HG02798 (cell line): ENCODE data around the gene PLEKHG5.
"Not testable (repeated sequence)": the region's sequence is repeated elsewhere in the genome, so short reads cannot be mapped to it uniquely, and the experiment has no call there.

Experiments used
- ATAC-seq: cut with Tn5 transposase; IDR thresholded peaks from one replicate; pipeline ENCODE4 v1.9.1; 2021; ENCODE audit warnings: mild to moderate bottlenecking; ENCODE audit not compliant: unreplicated experiment, poor library complexity

Gene PLEKHG5

GRCh38 chr1:6466751-6467150 lies 24.7 kb downstream of the PLEKHG5 start:
- no peak for ATAC-seq

GRCh38 chr1:6466023-6466422 lies 25.4 kb downstream of the PLEKHG5 start, which contains the start of gene TNFRSF25:
TNFRSF25 (minus strand) TSS chr1:6466173; CDS start chr1:6466107, 66 bp downstream.
- ATAC-seq, result no peak

GRCh38 chr1:6465461-6466005 lies 25.9 kb downstream of the PLEKHG5 start:
- no peak for ATAC-seq

GRCh38 chr1:6464915-6465314 lies 26.6 kb downstream of the PLEKHG5 start:
- no peak for ATAC-seq

GRCh38 chr1:6464514-6464836 lies 27.0 kb downstream of the PLEKHG5 start:
- ATAC-seq, result no peak

GRCh38 chr1:6463120-6463412 lies 28.4 kb downstream of the PLEKHG5 start:
- ATAC-seq, result no peak

GRCh38 chr1:6462412-6463119 lies 28.9 kb downstream of the PLEKHG5 start:
- no peak for ATAC-seq

- no peak for ATAC-seq
Measured at GRCh38 chr1:6461538-6462411, 29.7 kb downstream of the PLEKHG5 start.

GRCh38 chr1:6461051-6461530 lies 30.4 kb downstream of the PLEKHG5 start:
- no peak for ATAC-seq

- no peak for ATAC-seq
Measured at GRCh38 chr1:6460301-6461050, 31.0 kb downstream of the PLEKHG5 start.

- ATAC-seq, result no peak
Measured at GRCh38 chr1:6459850-6460265, 31.6 kb downstream of the PLEKHG5 start.

- ATAC-seq, result no peak
Measured at GRCh38 chr1:6456800-6457466, 34.5 kb downstream of the PLEKHG5 start.

- not testable (repeated sequence) for ATAC-seq
Measured at GRCh38 chr1:6455752-6456520, 35.5 kb downstream of the PLEKHG5 start.

GRCh38 chr1:6454856-6455751 lies 36.4 kb downstream of the PLEKHG5 start:
- no peak for ATAC-seq

GRCh38 chr1:6453895-6454855 lies 37.3 kb downstream of the PLEKHG5 start:
- ATAC-seq, result not testable (repeated sequence)

GRCh38 chr1:6450943-6451373 lies 40.5 kb downstream of the PLEKHG5 start:
- no peak for ATAC-seq

- not testable (repeated sequence) for ATAC-seq
Measured at GRCh38 chr1:6450486-6450885, 41.0 kb downstream of the PLEKHG5 start.
